Esophagus squamous epithelium (tissue), 5 donors: Measurements from ENCODE around the gene CELSR3. TPM values are rescaled to one million over a fixed set of nuclear protein-coding genes. Genes with fewer than 3 reads are reported as not detected.

Source experiments
- DNase-seq: peaks from one replicate; lab custom pipeline; 2025; lab: John Stamatoyannopoulos, UW
- H3K27ac ChIP-seq, 4 donors: fragments of 200-600 bp; sonication (generic); one replicate each; pipeline ENCODE4 v1.5.1; 2016 to 2019; ENCODE audit warnings: mild to moderate bottlenecking in 1 of 4
- H3K27me3 ChIP-seq, 4 donors: fragments of 200-600 bp; sonication (generic); 1 replicate in 3 of 4; 2 replicates in 1 of 4; pipeline versions ENCODE4 v1.5.1 to v1.6.0; 2017 to 2021; ENCODE audit warnings: antibody characterized with exemption in 1 of 4
- H3K36me3 ChIP-seq, 3 donors: fragments of 200-600 bp; sonication (generic); one replicate each; pipeline ENCODE4 v1.5.1; 2016 to 2019
- H3K4me1 ChIP-seq, 3 donors: fragments of 200-600 bp; sonication (generic); one replicate each; pipeline ENCODE4 v1.5.1; 2017 to 2019
- H3K4me3 ChIP-seq, 4 donors: fragments of 200-600 bp; sonication (generic); 1 replicate in 3 of 4; 2 replicates in 1 of 4; pipeline ENCODE4 v1.5.1; 2016 to 2019; ENCODE audit warnings: mild to moderate bottlenecking in 2 of 4, moderate library complexity in 1 of 4
- H3K9me3 ChIP-seq, 3 donors: fragments of 200-600 bp; sonication (generic); one replicate each; pipeline ENCODE4 v1.5.1; 2016 to 2019
- POLR2A ChIP-seq, 4 donors: fragments of 450-650 bp; IDR thresholded peaks; one replicate each; pipeline ENCODE4 v1.6.1; 2017; ENCODE audit warnings: antibody characterized with exemption in 4 of 4, mild to moderate bottlenecking in 4 of 4, moderate library complexity in 3 of 4
- WGBS, 2 donors: methylation state at CpG; one replicate each; pipeline ENCODE4 v1.1.5; 2018; 5-methylcytosine and 5-hydroxymethylcytosine counted together
- intact Hi-C: fragments of 100-400 bp; cut with DNase I; formaldehyde crosslinking; loops from one replicate; pipeline ENCODE4 v1.15.0; 2022
- total RNA-seq, 4 donors: library from RNA; depleted of rRNA; stranded (reverse); fragments of >200 nt; gene quantifications; one replicate each; pipeline ENCODE4 v1.1.0, GENCODE V29; 2016
- TF ChIP-seq, protein P1 (sequence below), 6 experiments: fragments of 450-650 bp in 4 of 6; fragments of 200-600 bp in 2 of 6; sonication (generic) in 2 of 6; IDR thresholded peaks; one replicate each; pipeline ENCODE4 v1.5.1; 2016 to 2019; ENCODE audit warnings: antibody characterized with exemption in 6 of 6, mild to moderate bottlenecking in 4 of 6, moderate library complexity in 4 of 6
- donor health status: DM: yes; HTN: yes; CAD: no.

Gene CELSR3, protein sequence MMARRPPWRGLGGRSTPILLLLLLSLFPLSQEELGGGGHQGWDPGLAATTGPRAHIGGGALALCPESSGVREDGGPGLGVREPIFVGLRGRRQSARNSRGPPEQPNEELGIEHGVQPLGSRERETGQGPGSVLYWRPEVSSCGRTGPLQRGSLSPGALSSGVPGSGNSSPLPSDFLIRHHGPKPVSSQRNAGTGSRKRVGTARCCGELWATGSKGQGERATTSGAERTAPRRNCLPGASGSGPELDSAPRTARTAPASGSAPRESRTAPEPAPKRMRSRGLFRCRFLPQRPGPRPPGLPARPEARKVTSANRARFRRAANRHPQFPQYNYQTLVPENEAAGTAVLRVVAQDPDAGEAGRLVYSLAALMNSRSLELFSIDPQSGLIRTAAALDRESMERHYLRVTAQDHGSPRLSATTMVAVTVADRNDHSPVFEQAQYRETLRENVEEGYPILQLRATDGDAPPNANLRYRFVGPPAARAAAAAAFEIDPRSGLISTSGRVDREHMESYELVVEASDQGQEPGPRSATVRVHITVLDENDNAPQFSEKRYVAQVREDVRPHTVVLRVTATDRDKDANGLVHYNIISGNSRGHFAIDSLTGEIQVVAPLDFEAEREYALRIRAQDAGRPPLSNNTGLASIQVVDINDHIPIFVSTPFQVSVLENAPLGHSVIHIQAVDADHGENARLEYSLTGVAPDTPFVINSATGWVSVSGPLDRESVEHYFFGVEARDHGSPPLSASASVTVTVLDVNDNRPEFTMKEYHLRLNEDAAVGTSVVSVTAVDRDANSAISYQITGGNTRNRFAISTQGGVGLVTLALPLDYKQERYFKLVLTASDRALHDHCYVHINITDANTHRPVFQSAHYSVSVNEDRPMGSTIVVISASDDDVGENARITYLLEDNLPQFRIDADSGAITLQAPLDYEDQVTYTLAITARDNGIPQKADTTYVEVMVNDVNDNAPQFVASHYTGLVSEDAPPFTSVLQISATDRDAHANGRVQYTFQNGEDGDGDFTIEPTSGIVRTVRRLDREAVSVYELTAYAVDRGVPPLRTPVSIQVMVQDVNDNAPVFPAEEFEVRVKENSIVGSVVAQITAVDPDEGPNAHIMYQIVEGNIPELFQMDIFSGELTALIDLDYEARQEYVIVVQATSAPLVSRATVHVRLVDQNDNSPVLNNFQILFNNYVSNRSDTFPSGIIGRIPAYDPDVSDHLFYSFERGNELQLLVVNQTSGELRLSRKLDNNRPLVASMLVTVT (N-terminal part only)
- total RNA-seq = under 1 TPM; 0.31 to 0.76 (median 0.45) TPM

DNA sequence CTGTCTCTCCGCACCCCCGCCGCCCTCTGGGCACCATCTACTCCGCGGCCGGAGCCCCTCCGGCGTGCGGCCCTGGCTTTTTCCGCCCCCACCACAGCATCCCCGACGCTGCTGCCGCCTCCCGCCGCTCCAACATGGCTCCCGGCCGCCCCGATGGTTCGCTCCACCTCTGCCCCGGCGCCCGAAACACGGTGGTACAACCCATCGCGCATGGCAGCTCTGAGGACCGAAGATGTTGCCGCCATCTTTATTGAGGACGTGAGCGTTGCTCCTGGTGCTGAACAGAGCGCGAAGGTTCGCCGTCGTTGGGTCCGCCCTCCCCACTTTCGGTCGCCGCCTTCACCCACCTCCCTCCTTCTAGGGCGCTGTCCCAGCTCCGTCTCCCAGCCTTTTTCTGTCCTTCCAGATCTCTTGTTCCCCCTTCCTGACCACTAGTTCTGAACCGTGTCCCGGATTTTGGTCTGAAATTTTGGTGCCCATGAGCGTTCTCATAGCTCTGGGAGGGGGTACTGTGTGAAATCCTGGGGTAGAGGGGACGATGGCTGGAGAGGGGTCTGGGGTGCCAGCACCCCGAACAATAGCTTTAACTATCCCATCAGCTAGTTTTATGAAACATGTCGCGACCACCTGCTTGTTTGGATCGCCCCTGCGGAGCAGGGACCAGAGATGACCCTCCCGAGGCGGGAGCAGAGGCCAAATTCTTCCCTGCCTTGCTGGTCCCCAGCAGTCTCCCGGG, at the start of gene CELSR3:
Gene CELSR3, minus strand, starts transcription at position 134 of the 736 bp plus-strand sequence. CDS start 252 bp downstream, outside the sequence.
- no peaks in the 10 kb centered on the region for H3K9me3 ChIP-seq
- 1 to 8% methylated on average over 13 to 29 of the region's 52 CpGs for WGBS, 2 donors
- no peak for DNase-seq
- no peaks in the 10 kb centered on the region for H3K36me3 ChIP-seq
- H3K27ac ChIP-seq = peak within 1 kb of the TSS; percentile 56 to 87 (median 72)
- H3K27me3 ChIP-seq = peaks cover 0 to 64% (median 2%) of the 10 kb centered on the region in 4 donors
- intact Hi-C loops = no loop called here
- TF ChIP-seq, protein P1, sequence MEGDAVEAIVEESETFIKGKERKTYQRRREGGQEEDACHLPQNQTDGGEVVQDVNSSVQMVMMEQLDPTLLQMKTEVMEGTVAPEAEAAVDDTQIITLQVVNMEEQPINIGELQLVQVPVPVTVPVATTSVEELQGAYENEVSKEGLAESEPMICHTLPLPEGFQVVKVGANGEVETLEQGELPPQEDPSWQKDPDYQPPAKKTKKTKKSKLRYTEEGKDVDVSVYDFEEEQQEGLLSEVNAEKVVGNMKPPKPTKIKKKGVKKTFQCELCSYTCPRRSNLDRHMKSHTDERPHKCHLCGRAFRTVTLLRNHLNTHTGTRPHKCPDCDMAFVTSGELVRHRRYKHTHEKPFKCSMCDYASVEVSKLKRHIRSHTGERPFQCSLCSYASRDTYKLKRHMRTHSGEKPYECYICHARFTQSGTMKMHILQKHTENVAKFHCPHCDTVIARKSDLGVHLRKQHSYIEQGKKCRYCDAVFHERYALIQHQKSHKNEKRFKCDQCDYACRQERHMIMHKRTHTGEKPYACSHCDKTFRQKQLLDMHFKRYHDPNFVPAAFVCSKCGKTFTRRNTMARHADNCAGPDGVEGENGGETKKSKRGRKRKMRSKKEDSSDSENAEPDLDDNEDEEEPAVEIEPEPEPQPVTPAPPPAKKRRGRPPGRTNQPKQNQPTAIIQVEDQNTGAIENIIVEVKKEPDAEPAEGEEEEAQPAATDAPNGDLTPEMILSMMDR (IDR thresholded peaks at IDR 0.05) = no peak
- TF ChIP-seq POLR2A (IDR thresholded peaks at IDR 0.05) = peak in 1 of 4 donors; percentile 4
- peaks cover 22 to 34% (median 26%) of the 10 kb centered on the region in 3 donors for H3K4me1 ChIP-seq
- H3K4me3 ChIP-seq = peak within 1 kb of the TSS; percentile 34 to 73 (median 54)

DNA sequence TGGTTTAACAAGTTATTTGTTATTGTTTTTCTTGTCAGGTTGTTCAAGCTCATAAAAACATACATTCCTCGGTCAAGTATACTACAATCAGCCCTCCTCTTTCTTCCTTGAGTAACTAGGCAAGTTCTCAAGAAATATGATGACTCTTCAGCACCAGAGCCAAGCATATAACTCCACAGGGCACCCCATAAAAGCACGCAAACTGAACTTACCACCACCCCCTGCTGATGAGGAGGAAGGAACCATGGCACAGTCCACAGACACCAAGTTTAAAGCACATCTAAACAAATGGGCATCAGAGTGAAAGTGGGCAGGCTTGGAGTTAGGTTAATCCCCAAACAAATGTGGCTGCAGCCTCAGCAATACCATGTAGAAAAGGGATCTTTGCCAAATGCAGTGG, 49.0 kb upstream of the CELSR3 start:
- no peak overlapping the region for H3K4me3 ChIP-seq
- WGBS, 2 donors = 49 to 66% methylated on average over 2 of the region's 2 CpGs
- peak overlapping the region in 2 of 4 donors; percentile 5 to 9 for H3K27ac ChIP-seq
- DNase-seq = no peak
- intact Hi-C loops = no loop called here
- no peaks in the 10 kb centered on the region for H3K27me3 ChIP-seq
- H3K4me1 ChIP-seq = peaks cover 8 to 95% (median 67%) of the 10 kb centered on the region in 3 donors
- H3K36me3 ChIP-seq = peaks cover 6 to 57% (median 7%) of the 10 kb centered on the region in 3 donors
- TF ChIP-seq, protein P1 (IDR thresholded peaks at IDR 0.05) = no peak
- no peaks in the 10 kb centered on the region for H3K9me3 ChIP-seq

DNA sequence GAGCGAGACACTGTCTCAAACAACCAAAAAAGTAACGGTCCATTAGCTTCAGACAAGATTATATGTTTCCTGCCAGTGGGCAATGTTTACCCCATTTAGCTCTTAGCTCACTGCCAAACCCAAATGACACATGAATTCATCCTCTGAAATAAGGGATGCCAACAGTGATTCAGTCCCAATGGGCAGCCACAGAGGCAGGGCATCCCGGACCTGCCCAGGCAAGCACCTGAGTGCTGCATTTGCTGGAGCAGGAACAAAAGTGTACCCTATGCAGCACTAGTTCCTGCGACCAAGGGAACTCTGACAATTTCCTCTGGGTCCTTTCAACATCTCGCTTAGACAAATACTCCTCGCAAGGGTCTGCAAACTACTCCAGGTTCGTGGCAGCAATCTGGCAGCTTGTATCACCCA, 46.4 kb upstream of the CELSR3 start:
- H3K36me3 ChIP-seq = peaks cover 6 to 78% (median 7%) of the 10 kb centered on the region in 3 donors
- TF ChIP-seq, protein P1 (IDR thresholded peaks at IDR 0.05) = no peak
- no peak for TF ChIP-seq POLR2A (IDR thresholded peaks at IDR 0.05)
- no peaks in the 10 kb centered on the region for H3K27me3 ChIP-seq
- 32 to 46% methylated on average over 4 to 7 of the region's 7 CpGs for WGBS, 2 donors
- intact Hi-C loops = no loop called here
- H3K27ac ChIP-seq = peak overlapping the region; percentile 64 to 79 (median 66)
- H3K9me3 ChIP-seq = no peaks in the 10 kb centered on the region
- H3K4me1 ChIP-seq = peaks cover 8 to 78% (median 56%) of the 10 kb centered on the region in 3 donors
- DNase-seq = no peak
- H3K4me3 ChIP-seq = no peak overlapping the region

DNA sequence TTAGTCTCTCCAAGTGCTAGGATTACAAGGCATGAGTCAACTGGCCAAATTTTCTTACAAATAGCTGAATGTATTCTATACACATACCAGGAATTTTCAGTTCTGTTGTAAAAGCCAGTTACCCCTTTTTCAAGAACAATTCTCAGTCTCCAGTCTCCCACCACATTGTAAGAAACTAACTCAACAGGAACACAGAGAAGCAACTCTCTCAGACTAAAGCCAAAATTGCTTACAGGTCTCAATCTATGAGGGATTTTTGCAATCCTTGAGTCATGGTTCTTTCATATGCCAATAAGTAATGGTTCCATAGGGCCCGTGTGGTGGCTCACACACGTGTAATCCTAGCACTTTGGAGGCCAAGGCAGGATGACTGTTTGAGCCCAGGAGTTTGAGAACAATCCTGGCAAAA, 45.8 kb upstream of the CELSR3 start:
- no peak for TF ChIP-seq POLR2A (IDR thresholded peaks at IDR 0.05)
- TF ChIP-seq, protein P1 (IDR thresholded peaks at IDR 0.05) = no peak
- intact Hi-C loops = no loop called here
- no peak overlapping the region for H3K4me3 ChIP-seq
- peak overlapping the region; percentile 52 to 79 (median 66) for H3K27ac ChIP-seq
- H3K4me1 ChIP-seq = peaks cover 8 to 78% (median 53%) of the 10 kb centered on the region in 3 donors
- no peaks in the 10 kb centered on the region for H3K9me3 ChIP-seq
- no peaks in the 10 kb centered on the region for H3K27me3 ChIP-seq
- no peak for DNase-seq
- peaks cover 6 to 75% (median 7%) of the 10 kb centered on the region in 3 donors for H3K36me3 ChIP-seq
- WGBS, 2 donors = 29 to 37% methylated on average over 2 of the region's 2 CpGs
